ENCODE results near the gene KCTD1. TPM values are rescaled to one million over a fixed set of nuclear protein-coding genes. Genes with fewer than 3 reads are reported as not detected.

The KCTD1 gene
- 5.3 and 5.5 TPM in 2 replicates for total RNA-seq

DNA sequence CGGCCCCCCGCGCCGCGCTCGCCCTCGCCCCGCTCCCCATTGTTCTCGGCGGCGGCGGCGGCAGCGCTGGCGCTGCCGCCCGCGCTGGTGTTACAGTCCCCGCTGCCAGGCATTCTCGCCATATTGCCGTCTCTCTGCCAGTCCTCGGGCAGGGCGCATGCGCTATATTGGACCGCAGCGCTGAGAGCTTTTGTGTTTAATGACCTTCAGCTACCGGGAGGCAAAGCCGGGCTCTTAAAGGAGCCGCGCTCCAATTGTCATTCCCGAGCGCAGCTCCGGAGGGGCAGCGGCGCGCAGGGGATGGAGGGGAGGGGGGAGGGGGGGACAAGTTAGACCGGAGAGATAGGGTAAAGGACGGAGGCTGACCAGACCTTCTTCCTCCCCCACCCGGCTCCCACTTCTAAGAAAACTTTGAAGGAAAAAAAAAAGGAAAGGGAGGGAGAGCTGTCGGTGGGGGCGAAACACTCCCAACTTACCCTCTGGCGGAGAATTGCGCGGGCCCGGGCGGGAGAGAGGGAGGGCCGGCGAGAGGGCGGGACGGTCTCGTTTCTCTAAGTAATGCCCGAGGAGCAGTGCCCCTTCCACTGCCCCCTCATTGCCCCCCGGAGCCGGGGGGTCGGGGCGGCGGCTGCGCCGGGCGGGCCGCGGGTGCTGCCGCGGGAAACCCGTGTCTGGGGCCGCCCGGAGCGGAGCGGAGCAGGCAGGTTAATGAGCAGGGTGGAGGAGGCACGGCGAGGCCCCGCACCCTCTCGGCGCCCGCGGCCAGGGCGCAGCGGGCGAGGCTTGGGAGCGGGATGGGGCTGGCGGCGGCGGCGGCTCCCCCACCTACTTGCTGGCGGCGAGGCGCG lies at the start of gene KCTD1:
Gene KCTD1, minus strand, starts transcription at position 139 of the 848 bp plus-strand sequence. Its CDS starts 17 bp downstream, at position 122.
- Mint-ChIP-seq H3K4me1 (ENCODE audit: low read depth) (peaks cover 14% of the 10 kb centered on the region), H3K27me3 (ENCODE audit: insufficient read depth) (peaks cover 42% of the 10 kb centered on the region), H3K27ac (peak within 1 kb of the TSS; percentile 80), H3K9me3 (no peaks in the 10 kb centered on the region), H3K36me3 (ENCODE audit: low read depth) (peaks cover 3% of the 10 kb centered on the region), H3K4me3 (peak within 1 kb of the TSS; percentile 90)
- intact Hi-C loops (cut with micrococcal nuclease): loop anchor here (2.0 to 10.0 kb wide), 5 partner anchors 106 to 1626 kb away; partner anchors contain the start of genes CDH2, SS18 and TAF4B
- DNase-seq (ENCODE audit: low spot score): peak; percentile 67

GRCh38 chr18:26593365-26594320 lies 45.3 kb upstream of the KCTD1 start:
- intact Hi-C loops (cut with micrococcal nuclease): no loop called here
- Mint-ChIP-seq H3K27ac (no peak overlapping the region), H3K36me3 (ENCODE audit: low read depth) (no peaks in the 10 kb centered on the region), H3K9me3 (no peaks in the 10 kb centered on the region), H3K27me3 (ENCODE audit: insufficient read depth) (peaks cover 3% of the 10 kb centered on the region), H3K4me1 (ENCODE audit: low read depth) (no peaks in the 10 kb centered on the region), H3K4me3 (no peak overlapping the region)
- no peak for DNase-seq (ENCODE audit: low spot score)

DNA sequence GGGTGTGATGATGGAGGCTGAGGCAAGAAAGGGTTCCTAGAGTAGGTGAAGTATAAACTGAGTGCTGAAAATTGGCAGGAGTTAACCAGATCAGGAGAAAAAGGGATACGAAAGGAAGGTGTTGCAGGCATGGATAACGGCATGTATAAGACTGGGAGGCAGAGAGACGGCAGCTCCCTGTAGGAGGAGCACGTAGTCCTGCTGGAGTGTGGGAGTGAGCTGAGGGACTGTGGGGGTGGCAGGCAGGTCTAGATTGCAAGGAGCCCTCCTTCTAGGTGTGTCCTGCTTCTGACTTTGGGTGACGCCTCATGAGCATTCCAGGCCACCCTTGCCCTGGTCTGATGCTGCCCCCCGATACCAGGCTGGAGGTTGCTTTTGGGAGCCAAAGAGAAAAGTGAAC lies 36.4 kb upstream of the KCTD1 start:
- Mint-ChIP-seq H3K9me3 (no peaks in the 10 kb centered on the region), H3K36me3 (ENCODE audit: low read depth) (no peaks in the 10 kb centered on the region), H3K4me1 (ENCODE audit: low read depth) (no peaks in the 10 kb centered on the region), H3K27me3 (ENCODE audit: insufficient read depth) (peaks cover 7% of the 10 kb centered on the region), H3K27ac (no peak overlapping the region), H3K4me3 (no peak overlapping the region)
- intact Hi-C loops (cut with micrococcal nuclease): no loop called here
- no peak for DNase-seq (ENCODE audit: low spot score)

- no peak overlapping the region for H3K4me3 Mint-ChIP-seq
- intact Hi-C loops (cut with micrococcal nuclease): no loop called here
- H3K27ac Mint-ChIP-seq: no peak overlapping the region
- DNase-seq (ENCODE audit: low spot score): no peak
- no peaks in the 10 kb centered on the region for H3K9me3 Mint-ChIP-seq
- peaks cover 3% of the 10 kb centered on the region for H3K4me1 Mint-ChIP-seq (ENCODE audit: low read depth)
- peaks cover 20% of the 10 kb centered on the region for H3K27me3 Mint-ChIP-seq (ENCODE audit: insufficient read depth)
- H3K36me3 Mint-ChIP-seq (ENCODE audit: low read depth): no peaks in the 10 kb centered on the region
These were observed 31.7 kb upstream of the KCTD1 start for GRCh38 chr18:26579941-26580618.

DNA sequence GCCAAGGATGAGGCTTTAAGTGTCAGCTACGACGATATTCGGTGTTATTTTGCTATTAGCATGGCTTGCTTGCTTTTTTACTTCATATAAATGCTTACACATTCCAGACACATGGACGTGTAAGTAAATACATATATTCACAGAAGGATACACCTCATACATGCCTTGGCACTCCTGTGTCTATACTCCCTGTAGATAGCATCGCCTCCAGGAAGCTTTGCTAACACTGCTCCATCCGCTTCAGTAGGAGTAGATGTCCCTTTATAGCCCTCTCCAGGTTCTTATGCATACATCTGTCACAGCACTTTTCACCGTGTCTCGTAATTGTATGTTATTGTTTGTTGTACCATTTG lies 27.5 kb upstream of the KCTD1 start:
- H3K9me3 Mint-ChIP-seq: no peaks in the 10 kb centered on the region
- intact Hi-C loops (cut with micrococcal nuclease): no loop called here
- H3K36me3 Mint-ChIP-seq (ENCODE audit: low read depth): no peaks in the 10 kb centered on the region
- H3K4me3 Mint-ChIP-seq: peak overlapping the region; percentile 1
- no peak for DNase-seq (ENCODE audit: low spot score)
- H3K27me3 Mint-ChIP-seq (ENCODE audit: insufficient read depth): peaks cover 33% of the 10 kb centered on the region
- no peak overlapping the region for H3K27ac Mint-ChIP-seq
- H3K4me1 Mint-ChIP-seq (ENCODE audit: low read depth): peaks cover 6% of the 10 kb centered on the region

GRCh38 chr18:26574958-26575864 lies 26.9 kb upstream of the KCTD1 start:
- Mint-ChIP-seq H3K36me3 (ENCODE audit: low read depth) (no peaks in the 10 kb centered on the region), H3K4me3 (peak overlapping the region; percentile 1), H3K4me1 (ENCODE audit: low read depth) (peaks cover 6% of the 10 kb centered on the region), H3K27me3 (ENCODE audit: insufficient read depth) (peaks cover 33% of the 10 kb centered on the region), H3K27ac (no peak overlapping the region), H3K9me3 (no peaks in the 10 kb centered on the region)
- intact Hi-C loops (cut with micrococcal nuclease): no loop called here
- DNase-seq (ENCODE audit: low spot score): no peak

DNA sequence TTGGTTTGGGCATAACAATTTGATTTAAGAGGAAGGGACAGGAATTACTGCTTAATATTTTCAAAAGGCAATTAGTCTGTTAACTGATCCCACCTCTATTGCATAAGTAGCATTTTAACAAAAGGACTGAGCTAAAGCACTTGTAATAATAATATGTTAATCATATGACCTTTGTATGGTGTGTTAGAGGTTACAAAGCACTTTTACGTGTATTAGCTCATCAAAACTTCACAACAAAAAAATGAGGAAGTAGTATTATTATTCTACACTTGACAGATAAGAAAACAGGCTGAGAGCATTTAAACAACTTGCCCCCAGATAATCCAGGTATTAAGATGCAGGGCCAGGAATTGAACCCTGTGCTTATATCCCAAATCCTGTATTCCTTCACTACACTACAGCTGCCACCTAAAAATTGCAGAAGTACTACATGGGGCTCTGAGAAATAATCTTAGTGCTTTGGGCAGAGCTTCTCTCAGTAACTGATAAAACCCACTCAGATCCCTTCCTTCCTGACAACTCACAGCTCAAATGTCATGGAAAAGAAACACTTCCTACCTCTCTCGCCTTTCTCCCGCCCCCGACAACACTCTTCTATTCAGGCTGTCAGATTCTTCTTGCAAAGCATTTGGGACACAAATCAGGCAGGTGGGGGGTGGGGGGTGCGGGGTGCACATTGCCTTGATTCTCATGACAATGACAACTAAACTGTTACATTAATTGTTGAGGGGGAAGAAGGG lies 20.7 kb upstream of the KCTD1 start:
- H3K9me3 Mint-ChIP-seq: no peaks in the 10 kb centered on the region
- H3K27ac Mint-ChIP-seq: no peak overlapping the region
- H3K27me3 Mint-ChIP-seq (ENCODE audit: insufficient read depth): peaks cover 20% of the 10 kb centered on the region
- DNase-seq (ENCODE audit: low spot score): no peak
- H3K36me3 Mint-ChIP-seq (ENCODE audit: low read depth): no peaks in the 10 kb centered on the region
- intact Hi-C loops (cut with micrococcal nuclease): no loop called here
- H3K4me1 Mint-ChIP-seq (ENCODE audit: low read depth): no peaks in the 10 kb centered on the region
- no peak overlapping the region for H3K4me3 Mint-ChIP-seq

GRCh38 chr18:26568513-26568912 lies 20.2 kb upstream of the KCTD1 start:
- intact Hi-C loops (cut with micrococcal nuclease): no loop called here
- Mint-ChIP-seq H3K27ac (no peak overlapping the region), H3K4me3 (no peak overlapping the region), H3K9me3 (no peaks in the 10 kb centered on the region), H3K4me1 (ENCODE audit: low read depth) (no peaks in the 10 kb centered on the region), H3K27me3 (ENCODE audit: insufficient read depth) (peaks cover 19% of the 10 kb centered on the region), H3K36me3 (ENCODE audit: low read depth) (no peaks in the 10 kb centered on the region)
- DNase-seq (ENCODE audit: low spot score): no peak

GRCh38 chr18:26566874-26567555 lies 18.7 kb upstream of the KCTD1 start:
- H3K4me3 Mint-ChIP-seq: no peak overlapping the region
- intact Hi-C loops (cut with micrococcal nuclease): no loop called here
- no peaks in the 10 kb centered on the region for H3K36me3 Mint-ChIP-seq (ENCODE audit: low read depth)
- no peak overlapping the region for H3K27ac Mint-ChIP-seq
- H3K4me1 Mint-ChIP-seq (ENCODE audit: low read depth): no peaks in the 10 kb centered on the region
- no peak for DNase-seq (ENCODE audit: low spot score)
- H3K9me3 Mint-ChIP-seq: no peaks in the 10 kb centered on the region
- peaks cover 21% of the 10 kb centered on the region for H3K27me3 Mint-ChIP-seq (ENCODE audit: insufficient read depth)

GRCh38 chr18:26565514-26565913 lies 17.2 kb upstream of the KCTD1 start:
- intact Hi-C loops (cut with micrococcal nuclease): no loop called here
- peaks cover 21% of the 10 kb centered on the region for H3K27me3 Mint-ChIP-seq (ENCODE audit: insufficient read depth)
- DNase-seq (ENCODE audit: low spot score): no peak
- H3K27ac Mint-ChIP-seq: no peak overlapping the region
- H3K4me1 Mint-ChIP-seq (ENCODE audit: low read depth): no peaks in the 10 kb centered on the region
- H3K4me3 Mint-ChIP-seq: no peak overlapping the region
- H3K9me3 Mint-ChIP-seq: no peaks in the 10 kb centered on the region
- no peaks in the 10 kb centered on the region for H3K36me3 Mint-ChIP-seq (ENCODE audit: low read depth)

DNA sequence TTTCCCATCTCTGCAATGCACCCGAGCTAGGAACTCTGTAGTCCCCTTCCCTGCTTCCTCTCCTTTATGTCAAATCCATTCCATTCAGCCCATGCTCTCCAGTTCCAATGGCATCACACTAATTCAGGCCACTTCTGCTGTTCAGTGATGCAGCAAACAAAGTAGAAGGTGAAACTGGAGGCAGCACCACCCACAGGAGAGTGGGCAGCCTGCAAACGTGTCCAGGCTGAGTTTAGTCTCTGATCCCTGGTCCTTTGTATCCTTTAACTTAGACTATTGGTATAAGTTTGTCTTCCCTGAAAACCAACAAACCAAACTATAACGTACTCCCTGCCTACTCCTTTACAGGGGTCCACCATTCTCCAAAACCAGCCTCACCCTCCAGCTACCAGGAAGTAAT lies 14.7 kb upstream of the KCTD1 start:
- no peak overlapping the region for H3K27ac Mint-ChIP-seq
- no peaks in the 10 kb centered on the region for H3K9me3 Mint-ChIP-seq
- no peak overlapping the region for H3K4me3 Mint-ChIP-seq
- no peaks in the 10 kb centered on the region for H3K4me1 Mint-ChIP-seq (ENCODE audit: low read depth)
- no peak for DNase-seq (ENCODE audit: low spot score)
- H3K27me3 Mint-ChIP-seq (ENCODE audit: insufficient read depth): peaks cover 21% of the 10 kb centered on the region
- intact Hi-C loops (cut with micrococcal nuclease): no loop called here
- no peaks in the 10 kb centered on the region for H3K36me3 Mint-ChIP-seq (ENCODE audit: low read depth)

Measured in activated T-helper 1 cell treated with anti-CD3 and anti-CD28 coated beads, Interleukin-12 subunit alpha, Interleukin-12 subunit beta, Interleukin-2, Interleukin-4 antibody, amounts not matched to agents 30 ng/mL and 10 ng/mL and 1 ng/mL, durations not matched to agents 14 hours and 24 hours and 36 hours (primary cell).